Daoy (cell line): Measurements from ENCODE around the gene TMEM132E. TPM values are rescaled to one million over a fixed set of nuclear protein-coding genes. Genes with fewer than 3 reads are reported as not detected.

Experiments used
- DNase-seq: peaks from one replicate; pipeline ENCODE4 v3.0.0-alpha.2; 2015; ENCODE audit warnings: low read depth
- total RNA-seq: library from RNA; depleted of rRNA; stranded (reverse); fragments of >200 nt; shearing (Covaris generic); gene quantifications from 2 replicates; pipeline ENCODE4 v1.2.3, GENCODE V29; 2014

The TMEM132E gene
- total RNA-seq, 1 experiment from 2014 or later = not detected

GRCh38 chr17:34603974-34604373 is 24.6 kb downstream of the TMEM132E start:
- no peak for DNase-seq

DNA sequence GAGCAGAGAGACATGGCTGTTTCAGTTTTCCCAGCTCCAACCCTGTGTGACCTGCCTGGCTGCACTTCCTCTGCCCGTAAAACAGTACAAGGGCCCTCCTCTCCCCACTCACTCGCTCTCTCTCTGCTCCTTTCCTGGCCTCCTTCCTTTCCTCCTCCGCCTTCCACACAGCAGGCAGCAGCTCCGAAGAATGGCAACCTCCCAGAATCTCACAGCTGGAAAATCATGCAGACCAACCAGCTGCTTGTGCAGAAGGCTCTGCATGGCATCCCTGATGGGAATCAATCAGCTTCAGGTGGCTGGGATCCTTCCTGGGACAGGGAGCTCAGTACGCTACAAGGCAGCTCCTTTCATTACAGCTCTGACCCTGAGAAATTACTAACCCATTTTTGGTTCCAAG is 27.4 kb downstream of the TMEM132E start:
- no peak for DNase-seq

GRCh38 chr17:34607917-34608316 is 28.5 kb downstream of the TMEM132E start:
- no peak for DNase-seq

DNA sequence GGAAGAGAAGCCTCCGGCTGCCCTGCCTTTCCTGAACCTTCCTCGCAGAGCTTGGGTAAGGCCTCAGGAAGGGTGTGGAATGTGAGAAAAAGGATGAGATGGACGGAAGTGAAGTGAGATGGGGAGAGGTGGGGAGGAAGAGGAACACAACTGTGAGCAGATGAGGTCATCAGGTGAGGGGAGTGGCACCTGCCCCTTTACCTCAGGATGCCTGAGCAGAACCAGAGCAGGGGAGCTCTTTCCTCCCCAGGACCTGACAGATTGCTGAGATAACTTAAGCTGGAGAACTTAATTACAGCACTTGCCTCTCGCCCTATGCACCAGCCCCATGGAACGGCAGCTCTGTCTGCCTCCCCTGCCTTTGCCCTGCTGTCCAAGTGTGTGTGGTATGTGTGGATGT is 29.8 kb downstream of the TMEM132E start:
- DNase-seq = no peak

DNA sequence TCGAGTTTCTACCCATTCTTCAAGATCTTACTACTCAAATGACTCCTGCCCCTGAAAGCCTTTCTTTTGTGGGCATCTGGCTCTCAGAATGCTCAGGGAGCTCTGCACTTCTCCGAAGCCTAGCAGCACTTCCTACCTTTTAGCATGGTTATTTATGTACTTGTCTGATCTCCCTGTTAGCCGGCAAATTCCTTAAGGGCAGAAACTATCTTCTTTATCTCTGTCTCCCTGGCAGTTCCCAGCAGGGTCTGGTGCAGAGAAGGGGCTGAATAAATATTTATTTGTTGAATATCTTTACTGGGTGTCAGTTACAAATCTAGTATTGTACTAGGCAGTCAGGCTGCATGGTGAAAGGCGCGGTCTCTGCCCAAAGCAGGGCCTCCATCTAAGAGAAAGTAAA is 30.7 kb downstream of the TMEM132E start:
- no peak for DNase-seq

- no peak for DNase-seq
These were observed 31.1 kb downstream of the TMEM132E start for GRCh38 chr17:34610506-34610905.

DNA sequence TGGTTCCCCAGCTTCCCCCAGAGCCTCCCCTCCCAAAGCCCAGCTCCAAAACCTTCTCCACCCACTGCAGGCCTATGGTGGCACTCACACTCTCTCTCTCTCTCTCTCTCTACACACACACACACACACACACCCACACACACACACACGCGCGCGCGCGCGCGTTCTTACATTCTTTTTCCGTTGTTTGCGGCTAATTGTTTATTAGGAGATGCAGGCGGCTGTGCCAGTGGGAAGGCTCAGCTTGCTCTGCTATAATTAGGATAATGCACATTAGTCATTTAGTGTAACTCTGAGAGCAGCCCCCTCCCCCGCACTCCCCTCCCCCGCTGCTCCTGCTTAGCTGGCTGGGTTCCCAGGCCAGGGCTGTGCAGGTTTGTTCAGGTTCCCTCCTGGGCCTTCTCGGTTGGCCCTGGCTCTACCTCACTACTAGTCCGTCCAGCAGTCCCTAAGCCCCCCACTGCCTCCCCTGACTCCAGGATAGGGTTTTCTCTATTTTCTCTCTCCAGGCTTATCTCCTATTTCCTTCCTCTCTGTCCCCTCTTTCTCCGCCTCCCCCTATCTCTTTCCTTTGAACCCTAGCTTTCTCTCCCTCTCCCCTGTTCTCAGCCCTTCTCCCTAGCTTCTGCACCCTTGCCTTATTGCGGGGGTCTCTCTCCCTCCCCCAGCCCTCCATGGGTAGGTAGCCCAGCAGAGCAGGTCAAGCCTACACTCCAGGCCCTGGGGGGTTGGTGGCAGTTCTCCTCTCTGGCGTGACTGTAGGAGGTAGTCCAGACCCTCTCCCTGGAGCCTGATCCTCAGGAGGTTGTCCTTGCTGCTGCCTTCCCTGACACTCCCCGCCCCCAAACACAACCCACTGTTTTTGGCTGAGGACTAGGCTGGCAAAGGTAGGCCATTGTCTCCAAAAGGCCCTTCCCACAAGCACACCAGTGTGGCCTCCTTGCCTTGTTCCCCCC is 34.0 kb downstream of the TMEM132E start:
- DNase-seq = peak; percentile 30

- DNase-seq = no peak
These were observed 35.3 kb downstream of the TMEM132E start for GRCh38 chr17:34614698-34615097.

GRCh38 chr17:34615326-34615725 is 35.9 kb downstream of the TMEM132E start:
- no peak for DNase-seq

- DNase-seq = peak; percentile 28
These were observed 36.8 kb downstream of the TMEM132E start for GRCh38 chr17:34616148-34616547.

GRCh38 chr17:34617398-34617797 is 38.0 kb downstream of the TMEM132E start:
- no peak for DNase-seq

DNA sequence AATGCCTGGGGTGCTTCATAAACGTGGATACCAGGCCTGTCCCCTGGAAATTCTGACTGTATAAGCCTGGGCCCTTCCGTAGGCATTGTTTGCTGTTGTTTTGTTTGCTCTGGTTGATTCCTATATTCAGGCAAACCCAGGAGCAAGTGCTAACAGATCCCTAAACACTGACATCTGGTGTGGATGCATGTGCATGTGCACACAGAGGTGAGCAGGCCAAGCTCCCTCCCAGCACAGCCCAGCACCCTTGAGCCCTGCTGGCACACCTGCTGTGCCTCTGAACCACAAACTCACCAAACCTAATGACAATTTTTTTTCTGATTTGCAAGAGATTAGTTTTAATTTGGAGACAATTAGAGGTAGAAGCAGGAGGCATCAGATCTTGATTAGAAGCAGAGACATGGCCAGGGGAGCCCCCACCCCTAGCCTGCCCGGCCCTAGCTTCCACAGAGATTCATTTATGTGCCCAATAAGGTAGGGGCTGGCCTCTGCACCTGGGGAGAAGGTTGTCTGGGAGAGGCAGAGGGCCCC is 40.4 kb downstream of the TMEM132E start:
- no peak for DNase-seq

GRCh38 chr17:34620458-34620857 is 41.1 kb downstream of the TMEM132E start:
- DNase-seq = no peak

- DNase-seq = no peak
These were observed 43.7 kb downstream of the TMEM132E start for GRCh38 chr17:34622862-34623623.

DNA sequence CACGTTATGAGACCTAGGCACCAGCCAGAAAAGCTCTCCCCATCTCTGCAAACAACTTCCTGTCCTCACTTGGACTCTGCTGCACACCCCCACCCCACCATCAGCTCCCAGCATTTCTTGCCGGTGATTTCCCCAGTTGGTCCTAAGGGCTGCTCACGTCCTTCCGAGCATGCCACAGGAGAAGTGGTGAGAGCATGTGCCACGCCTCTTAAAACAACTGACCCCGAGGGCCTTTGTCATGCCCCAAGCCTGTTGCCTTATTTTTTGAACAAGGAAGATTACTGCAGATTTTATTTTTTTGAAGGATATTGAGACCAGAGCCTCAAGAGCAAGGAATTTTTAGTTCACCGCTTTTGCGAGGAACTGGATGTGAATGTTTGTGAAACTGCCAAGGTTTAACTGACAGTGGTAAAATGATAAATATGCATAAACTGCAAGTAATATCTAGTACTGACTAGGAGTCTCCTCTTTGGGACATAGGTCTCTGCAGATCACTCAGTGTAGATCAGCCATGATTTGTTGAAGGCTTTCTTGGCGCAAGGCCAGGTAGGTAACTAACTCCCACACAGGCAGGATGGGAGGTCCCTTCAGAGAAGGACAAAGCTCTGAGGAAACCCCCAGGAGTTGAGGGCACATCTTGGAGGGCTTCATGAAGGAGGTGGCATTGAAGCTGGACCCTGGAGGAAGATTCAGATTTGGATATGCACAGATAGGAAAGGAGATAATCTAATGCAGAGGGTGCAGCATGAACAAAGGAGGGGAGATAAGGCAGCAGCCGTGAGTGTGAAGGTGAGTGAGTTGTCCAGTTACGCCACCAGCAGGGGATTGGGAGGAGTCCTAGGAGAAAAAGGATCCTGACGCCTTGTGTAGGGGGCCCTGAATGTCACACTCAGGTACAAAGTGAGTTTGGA is 44.7 kb downstream of the TMEM132E start:
- DNase-seq = no peak

DNA sequence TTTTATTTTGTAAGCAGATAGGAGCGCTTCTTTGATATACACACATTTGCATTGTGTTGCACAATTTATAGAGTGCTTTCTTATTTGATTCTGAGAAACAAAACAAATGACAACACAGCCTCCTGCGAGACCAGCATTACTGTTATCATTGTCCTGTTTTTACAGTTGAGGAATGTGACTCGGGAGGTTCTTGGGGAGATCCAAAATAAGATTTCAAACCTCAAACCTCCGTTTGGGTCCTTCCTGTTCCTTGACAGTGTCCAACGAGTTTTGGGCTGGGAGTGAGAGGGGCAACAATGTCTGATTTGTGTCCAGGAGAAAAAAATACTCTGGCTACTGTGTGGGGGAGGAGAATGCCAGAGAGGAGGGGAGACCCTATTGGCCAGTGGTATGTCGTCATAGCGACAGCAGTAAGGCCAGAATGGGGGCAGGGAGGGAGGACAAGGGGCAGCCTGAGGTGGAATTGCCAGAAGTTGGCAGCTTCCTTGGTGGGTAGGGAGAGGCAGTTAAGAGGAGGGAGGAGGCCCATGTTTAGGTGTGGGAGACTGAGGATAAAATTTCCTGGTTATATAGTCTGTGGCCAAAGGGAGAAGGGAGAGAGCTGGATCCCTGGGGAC is 45.5 kb downstream of the TMEM132E start:
- no peak for DNase-seq

- peak; percentile 33 for DNase-seq
These were observed 46.8 kb downstream of the TMEM132E start for GRCh38 chr17:34626121-34626681.

DNA sequence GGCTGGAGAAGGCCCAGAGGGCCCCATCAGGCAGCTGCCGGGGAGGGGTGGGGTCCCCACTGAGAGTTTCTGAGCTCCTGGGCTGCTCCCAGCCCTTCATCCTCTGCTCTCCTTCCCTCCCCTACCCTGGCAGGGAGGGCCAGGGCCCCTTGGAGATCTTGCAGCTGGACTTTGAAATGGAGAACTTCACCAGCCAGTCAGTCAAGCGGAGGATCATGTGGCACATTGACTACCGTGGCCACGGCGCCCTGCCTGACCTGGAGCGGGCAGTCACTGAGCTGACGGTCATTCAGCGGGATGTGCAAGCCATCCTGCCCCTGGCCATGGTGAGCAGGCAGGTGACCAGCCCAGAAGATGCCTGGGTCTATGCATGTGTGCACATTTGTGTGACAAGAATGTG is 49.5 kb downstream of the TMEM132E start:
- no peak for DNase-seq

- DNase-seq = peak; percentile 27
These were observed 54.0 kb downstream of the TMEM132E start for GRCh38 chr17:34633351-34633750.

GRCh38 chr17:34633760-34634159 is 54.4 kb downstream of the TMEM132E start:
- no peak for DNase-seq
